Measurements from ENCODE around the gene SMIM32.

DNA sequence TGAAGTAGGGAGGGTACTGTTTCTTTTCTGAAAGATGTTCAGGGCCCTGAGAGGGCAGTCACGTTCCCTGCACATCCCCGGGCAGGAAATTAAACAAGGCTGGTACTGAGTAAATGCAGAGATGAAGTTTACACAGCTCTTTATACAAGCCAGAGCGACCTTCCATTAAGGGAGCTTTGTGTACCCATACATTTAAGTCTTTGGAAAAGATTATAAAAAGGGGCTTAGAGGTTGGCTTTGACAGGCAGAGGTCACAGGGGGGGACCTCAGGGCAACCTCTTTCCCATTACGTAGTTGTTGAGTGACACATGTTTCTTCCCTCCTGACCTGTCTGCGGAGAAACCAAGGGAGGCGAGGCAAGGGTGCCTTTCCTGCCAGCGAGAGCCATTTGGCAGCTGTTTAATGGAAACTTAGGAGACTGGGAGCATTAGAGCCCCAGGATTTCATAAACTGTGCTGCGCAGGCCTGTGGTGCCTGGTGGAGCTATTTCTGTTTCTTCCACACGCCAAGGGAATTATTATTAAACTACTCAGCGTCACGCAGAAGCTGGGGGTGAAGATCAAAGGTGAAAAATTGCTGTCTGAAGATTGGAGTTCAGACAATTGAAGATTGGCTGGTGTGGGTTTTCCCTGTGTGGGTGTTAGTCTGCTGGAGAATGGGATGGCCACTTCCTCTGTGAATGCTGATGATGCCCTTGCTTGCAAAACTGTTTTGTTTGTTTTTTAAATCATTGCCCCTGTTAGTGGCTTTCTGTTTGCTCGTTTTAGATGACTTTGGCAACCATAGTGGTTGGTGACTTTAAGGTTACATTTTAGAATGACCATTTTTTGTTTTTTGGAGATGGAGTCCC lies 3.2 kb upstream of the SMIM32 start:
- TF ChIP-seq, protein P1, sequence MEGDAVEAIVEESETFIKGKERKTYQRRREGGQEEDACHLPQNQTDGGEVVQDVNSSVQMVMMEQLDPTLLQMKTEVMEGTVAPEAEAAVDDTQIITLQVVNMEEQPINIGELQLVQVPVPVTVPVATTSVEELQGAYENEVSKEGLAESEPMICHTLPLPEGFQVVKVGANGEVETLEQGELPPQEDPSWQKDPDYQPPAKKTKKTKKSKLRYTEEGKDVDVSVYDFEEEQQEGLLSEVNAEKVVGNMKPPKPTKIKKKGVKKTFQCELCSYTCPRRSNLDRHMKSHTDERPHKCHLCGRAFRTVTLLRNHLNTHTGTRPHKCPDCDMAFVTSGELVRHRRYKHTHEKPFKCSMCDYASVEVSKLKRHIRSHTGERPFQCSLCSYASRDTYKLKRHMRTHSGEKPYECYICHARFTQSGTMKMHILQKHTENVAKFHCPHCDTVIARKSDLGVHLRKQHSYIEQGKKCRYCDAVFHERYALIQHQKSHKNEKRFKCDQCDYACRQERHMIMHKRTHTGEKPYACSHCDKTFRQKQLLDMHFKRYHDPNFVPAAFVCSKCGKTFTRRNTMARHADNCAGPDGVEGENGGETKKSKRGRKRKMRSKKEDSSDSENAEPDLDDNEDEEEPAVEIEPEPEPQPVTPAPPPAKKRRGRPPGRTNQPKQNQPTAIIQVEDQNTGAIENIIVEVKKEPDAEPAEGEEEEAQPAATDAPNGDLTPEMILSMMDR (conservative IDR thresholded peaks at IDR 0.05; ENCODE audit: low read depth in 2 of 2), result no peak
- TF ChIP-seq EZH2phosphoT487 (IDR thresholded peaks at IDR 0.05; ENCODE audit: unreplicated experiment) (no peak), ZNF331 (CRISPR knock-in tag; IDR thresholded peaks at IDR 0.05; ENCODE audit: low read depth) (no peak), EZH2 (IDR thresholded peaks at IDR 0.05; ENCODE audit: low read depth, unreplicated experiment) (no peak), JUNB (IDR thresholded peaks at IDR 0.05; ENCODE audit: unreplicated experiment) (no peak), POLR2AphosphoS5 (IDR thresholded peaks at IDR 0.05; ENCODE audit: low read depth) (no peak), REST (IDR thresholded peaks at IDR 0.05; ENCODE audit: unreplicated experiment) (no peak), CREB1 (CRISPR knock-in tag; IDR thresholded peaks at IDR 0.05; ENCODE audit: low read depth) (no peak), ZNF114 (CRISPR knock-in tag; IDR thresholded peaks at IDR 0.05) (no peak), STAT1 (IDR thresholded peaks at IDR 0.05; ENCODE audit: unreplicated experiment) (no peak)
- TF ChIP-seq, protein P2, sequence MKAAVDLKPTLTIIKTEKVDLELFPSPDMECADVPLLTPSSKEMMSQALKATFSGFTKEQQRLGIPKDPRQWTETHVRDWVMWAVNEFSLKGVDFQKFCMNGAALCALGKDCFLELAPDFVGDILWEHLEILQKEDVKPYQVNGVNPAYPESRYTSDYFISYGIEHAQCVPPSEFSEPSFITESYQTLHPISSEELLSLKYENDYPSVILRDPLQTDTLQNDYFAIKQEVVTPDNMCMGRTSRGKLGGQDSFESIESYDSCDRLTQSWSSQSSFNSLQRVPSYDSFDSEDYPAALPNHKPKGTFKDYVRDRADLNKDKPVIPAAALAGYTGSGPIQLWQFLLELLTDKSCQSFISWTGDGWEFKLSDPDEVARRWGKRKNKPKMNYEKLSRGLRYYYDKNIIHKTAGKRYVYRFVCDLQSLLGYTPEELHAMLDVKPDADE (IDR thresholded peaks at IDR 0.05), result no peak
- TF ChIP-seq, protein P3, sequence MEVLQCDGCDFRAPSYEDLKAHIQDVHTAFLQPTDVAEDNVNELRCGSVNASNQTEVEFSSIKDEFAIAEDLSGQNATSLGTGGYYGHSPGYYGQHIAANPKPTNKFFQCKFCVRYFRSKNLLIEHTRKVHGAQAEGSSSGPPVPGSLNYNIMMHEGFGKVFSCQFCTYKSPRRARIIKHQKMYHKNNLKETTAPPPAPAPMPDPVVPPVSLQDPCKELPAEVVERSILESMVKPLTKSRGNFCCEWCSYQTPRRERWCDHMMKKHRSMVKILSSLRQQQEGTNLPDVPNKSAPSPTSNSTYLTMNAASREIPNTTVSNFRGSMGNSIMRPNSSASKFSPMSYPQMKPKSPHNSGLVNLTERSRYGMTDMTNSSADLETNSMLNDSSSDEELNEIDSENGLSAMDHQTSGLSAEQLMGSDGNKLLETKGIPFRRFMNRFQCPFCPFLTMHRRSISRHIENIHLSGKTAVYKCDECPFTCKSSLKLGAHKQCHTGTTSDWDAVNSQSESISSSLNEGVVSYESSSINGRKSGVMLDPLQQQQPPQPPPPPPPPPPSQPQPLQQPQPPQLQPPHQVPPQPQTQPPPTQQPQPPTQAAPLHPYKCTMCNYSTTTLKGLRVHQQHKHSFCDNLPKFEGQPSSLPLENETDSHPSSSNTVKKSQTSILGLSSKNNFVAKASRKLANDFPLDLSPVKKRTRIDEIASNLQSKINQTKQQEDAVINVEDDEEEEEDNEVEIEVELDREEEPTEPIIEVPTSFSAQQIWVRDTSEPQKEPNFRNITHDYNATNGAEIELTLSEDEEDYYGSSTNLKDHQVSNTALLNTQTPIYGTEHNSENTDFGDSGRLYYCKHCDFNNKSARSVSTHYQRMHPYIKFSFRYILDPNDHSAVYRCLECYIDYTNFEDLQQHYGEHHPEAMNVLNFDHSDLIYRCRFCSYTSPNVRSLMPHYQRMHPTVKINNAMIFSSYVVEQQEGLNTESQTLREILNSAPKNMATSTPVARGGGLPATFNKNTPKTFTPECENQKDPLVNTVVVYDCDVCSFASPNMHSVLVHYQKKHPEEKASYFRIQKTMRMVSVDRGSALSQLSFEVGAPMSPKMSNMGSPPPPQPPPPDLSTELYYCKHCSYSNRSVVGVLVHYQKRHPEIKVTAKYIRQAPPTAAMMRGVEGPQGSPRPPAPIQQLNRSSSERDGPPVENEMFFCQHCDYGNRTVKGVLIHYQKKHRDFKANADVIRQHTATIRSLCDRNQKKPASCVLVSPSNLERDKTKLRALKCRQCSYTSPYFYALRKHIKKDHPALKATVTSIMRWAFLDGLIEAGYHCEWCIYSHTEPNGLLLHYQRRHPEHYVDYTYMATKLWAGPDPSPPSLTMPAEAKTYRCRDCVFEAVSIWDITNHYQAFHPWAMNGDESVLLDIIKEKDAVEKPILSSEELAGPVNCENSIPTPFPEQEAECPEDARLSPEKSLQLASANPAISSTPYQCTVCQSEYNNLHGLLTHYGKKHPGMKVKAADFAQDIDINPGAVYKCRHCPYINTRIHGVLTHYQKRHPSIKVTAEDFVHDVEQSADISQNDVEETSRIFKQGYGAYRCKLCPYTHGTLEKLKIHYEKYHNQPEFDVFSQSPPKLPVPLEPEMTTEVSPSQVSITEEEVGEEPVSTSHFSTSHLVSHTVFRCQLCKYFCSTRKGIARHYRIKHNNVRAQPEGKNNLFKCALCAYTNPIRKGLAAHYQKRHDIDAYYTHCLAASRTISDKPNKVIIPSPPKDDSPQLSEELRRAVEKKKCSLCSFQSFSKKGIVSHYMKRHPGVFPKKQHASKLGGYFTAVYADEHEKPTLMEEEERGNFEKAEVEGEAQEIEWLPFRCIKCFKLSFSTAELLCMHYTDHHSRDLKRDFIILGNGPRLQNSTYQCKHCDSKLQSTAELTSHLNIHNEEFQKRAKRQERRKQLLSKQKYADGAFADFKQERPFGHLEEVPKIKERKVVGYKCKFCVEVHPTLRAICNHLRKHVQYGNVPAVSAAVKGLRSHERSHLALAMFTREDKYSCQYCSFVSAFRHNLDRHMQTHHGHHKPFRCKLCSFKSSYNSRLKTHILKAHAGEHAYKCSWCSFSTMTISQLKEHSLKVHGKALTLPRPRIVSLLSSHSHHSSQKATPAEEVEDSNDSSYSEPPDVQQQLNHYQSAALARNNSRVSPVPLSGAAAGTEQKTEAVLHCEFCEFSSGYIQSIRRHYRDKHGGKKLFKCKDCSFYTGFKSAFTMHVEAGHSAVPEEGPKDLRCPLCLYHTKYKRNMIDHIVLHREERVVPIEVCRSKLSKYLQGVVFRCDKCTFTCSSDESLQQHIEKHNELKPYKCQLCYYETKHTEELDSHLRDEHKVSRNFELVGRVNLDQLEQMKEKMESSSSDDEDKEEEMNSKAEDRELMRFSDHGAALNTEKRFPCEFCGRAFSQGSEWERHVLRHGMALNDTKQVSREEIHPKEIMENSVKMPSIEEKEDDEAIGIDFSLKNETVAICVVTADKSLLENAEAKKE (CRISPR knock-in tag; IDR thresholded peaks at IDR 0.05), result no peak

Data from GM23338 (cell line).